B cell (primary cell): Measurements from ENCODE around the gene THSD4. TPM values are rescaled to one million over a fixed set of nuclear protein-coding genes. Genes with fewer than 3 reads are reported as not detected.

ENCODE experiments used
- ATAC-seq: fragments of 200-7000 bp; cut with Tn5 transposase; one replicate; pipeline ENCODE4 v1.10.0; 2021; ENCODE audit warnings: low read depth, mild to moderate bottlenecking, moderate number of reproducible peaks, moderate library complexity
- CTCF ChIA-PET: fragments of 350-600 bp; sonication (Branson Sonifier 250); formaldehyde crosslinking; loops from one replicate; lab custom pipeline; 2021; ENCODE audit warnings: antibody characterized with exemption, inconsistent platforms; lab: Charles Lee
- POLR2A ChIA-PET: fragments of 350-600 bp; sonication (Branson Sonifier 250); formaldehyde crosslinking; loops from one replicate; lab custom pipeline; 2021; ENCODE audit warnings: antibody characterized with exemption; lab: Charles Lee
- DNase-seq: peaks from one replicate; pipeline ENCODE4 v3.0.0; 2013
- H2AFZ ChIP-seq: 2 replicates; pipeline ENCODE4 v1.6.1; 2012; ENCODE audit warnings: mild to moderate bottlenecking, low read depth, low read length; ENCODE audit not compliant: insufficient read depth, poor library complexity, severe bottlenecking
- H3K27ac ChIP-seq, 2 donors: 1 replicate in 1 of 2; 2 replicates in 1 of 2; pipeline ENCODE4 v1.5.1; 2012 to 2013; ENCODE audit warnings: low read length in 2 of 2, mild to moderate bottlenecking in 2 of 2, moderate library complexity in 1 of 2
- H3K27me3 ChIP-seq, 4 experiments: fragments of 200-600 bp in 1 of 4; sonication (generic) in 1 of 4; replicated peaks in 1 of 4; 1 replicate in 2 of 4; 2 replicates in 2 of 4; pipeline versions ENCODE4 v1.6.1 to v1.7.0; 2013 to 2016; ENCODE audit warnings: low read length in 3 of 4, mild to moderate bottlenecking in 2 of 4, mixed read lengths in 1 of 4, moderate library complexity in 1 of 4; ENCODE audit not compliant: insufficient read depth in 4 of 4, control insufficient read depth in 3 of 4; ENCODE audit errors: control extremely low read depth in 1 of 4
- H3K36me3 ChIP-seq, 2 experiments: replicated peaks in 1 of 2; 1 replicate in 1 of 2; 2 replicates in 1 of 2; pipeline versions ENCODE4 v1.6.1 to v1.7.1; 2013; ENCODE audit warnings: low read length in 1 of 2; ENCODE audit not compliant: insufficient read depth in 2 of 2, control insufficient read depth in 1 of 2; ENCODE audit errors: control extremely low read depth in 1 of 2, extremely low read depth in 1 of 2
- H3K4me1 ChIP-seq, 2 donors: fragments of 200-600 bp in 1 of 2; sonication (generic) in 1 of 2; 1 replicate in 1 of 2; 2 replicates in 1 of 2; pipeline versions ENCODE4 v1.5.1 to v1.6.1; 2013 to 2017; ENCODE audit warnings: low read length in 2 of 2; ENCODE audit not compliant: control insufficient read depth in 2 of 2, insufficient read depth in 2 of 2
- H3K4me2 ChIP-seq: replicated peaks from 2 replicates; pipeline ENCODE3; 2012; ENCODE audit warnings: mild to moderate bottlenecking, low read depth, low read length; ENCODE audit not compliant: poor library complexity, severe bottlenecking
- H3K4me3 ChIP-seq, 5 experiments: fragments of 200-600 bp in 1 of 5; sonication (generic) in 1 of 5; 1 replicate in 3 of 5; 2 replicates in 2 of 5; pipeline versions ENCODE4 v1.5.1 to v1.7.0; 2011 to 2016; ENCODE audit warnings: low read length in 4 of 5, mild to moderate bottlenecking in 4 of 5, low read depth in 2 of 5, control low read depth in 1 of 5, moderate library complexity in 1 of 5; ENCODE audit not compliant: insufficient read depth in 1 of 5; ENCODE audit errors: control extremely low read depth in 1 of 5, extremely low read depth in 1 of 5
- H3K79me2 ChIP-seq: fragments of 200-600 bp; sonication (generic); one replicate; pipeline ENCODE4 v1.6.0; 2016; ENCODE audit warnings: low read length; ENCODE audit not compliant: control insufficient read depth, insufficient read depth
- H3K9ac ChIP-seq: fragments of 200-600 bp; sonication (generic); 2 replicates; pipeline ENCODE4 v1.6.1; 2017; ENCODE audit warnings: mild to moderate bottlenecking, low read length, moderate library complexity
- H3K9me3 ChIP-seq, 3 donors: one replicate each; pipeline versions ENCODE4 v1.6.1 to v1.7.1; 2013; ENCODE audit warnings: low read length in 2 of 3; ENCODE audit not compliant: control insufficient read depth in 2 of 3, insufficient read depth in 1 of 3; ENCODE audit errors: control extremely low read depth in 1 of 3
- H4K20me1 ChIP-seq: 2 replicates; pipeline ENCODE4 v1.6.0; 2012; ENCODE audit warnings: mild to moderate bottlenecking, low read length; ENCODE audit not compliant: insufficient read depth, control insufficient read depth, poor library complexity, severe bottlenecking
- H3K27ac Mint-ChIP-seq: one replicate; pipeline ENCODE4 v1.8.0; 2021; ENCODE audit warnings: mixed read lengths
- H3K27me3 Mint-ChIP-seq: one replicate; pipeline ENCODE4 v1.8.0; 2021; ENCODE audit warnings: mixed read lengths
- H3K4me1 Mint-ChIP-seq: one replicate; pipeline ENCODE4 v1.8.0; 2021; ENCODE audit warnings: mixed read lengths
- H3K4me3 Mint-ChIP-seq: one replicate; pipeline ENCODE4 v1.8.0; 2021; ENCODE audit warnings: mixed read lengths
- H3K9me3 Mint-ChIP-seq: one replicate; pipeline ENCODE4 v1.8.0; 2022; ENCODE audit warnings: mixed read lengths; ENCODE audit not compliant: insufficient read depth
- EZH2 ChIP-seq: IDR thresholded peaks from 2 replicates; pipeline ENCODE4 v1.6.1; 2012; ENCODE audit warnings: borderline replicate concordance, low read depth, mild to moderate bottlenecking, moderate library complexity, low read length; ENCODE audit not compliant: insufficient read depth, poor library complexity, severe bottlenecking
- WGBS: methylation state at CpG from one replicate; pipeline ENCODE4 v1.1.5; 2013; ENCODE audit warnings: missing lambda C conversion rate; ENCODE audit not compliant: insufficient coverage; 5-methylcytosine and 5-hydroxymethylcytosine counted together
- intact Hi-C: fragments of 100-400 bp; cut with micrococcal nuclease; formaldehyde crosslinking; loops from one replicate; pipeline ENCODE4 v1.10.0; 2022
- polyA plus RNA-seq: library from polyadenylated mRNA; depleted of rRNA; stranded (reverse); fragments of >200 nt; gene quantifications from 2 replicates; pipeline ENCODE4 v1.2.3, GENCODE V29; 2012
- total RNA-seq, 2 donors: library from RNA; stranded (reverse); fragments of 120-200 nt in 1 of 2; gene quantifications; 1 replicate in 1 of 2; 2 replicates in 1 of 2; pipeline versions ENCODE4 v1.2.3 to v1.2.4, GENCODE V29; 2013 to 2022
- TF ChIP-seq, protein P1 (sequence below): fragments of 200-600 bp; IDR thresholded peaks from one replicate; pipeline ENCODE4 v1.8.0; 2022; ENCODE audit warnings: antibody characterized with exemption, mild to moderate bottlenecking

The THSD4 gene
- total and polyA plus RNA-seq, 2 donors (not counting 1 experiment from before 2014, with no cell fraction given), result not detected

- Histone ChIP-seq H3K4me1 (no peaks in the 10 kb centered on the region), H3K9ac (no peak overlapping the region), H3K36me3 (no peaks in the 10 kb centered on the region), H3K27ac (no peak overlapping the region), H3K4me3 (no peak overlapping the region), H2AFZ (no peak overlapping the region), H3K79me2 (no peaks in the 10 kb centered on the region), H3K4me2 (no peak overlapping the region), H4K20me1 (no peaks in the 10 kb centered on the region), H3K27me3 (no peaks in the 10 kb centered on the region), H3K9me3 (no peaks in the 10 kb centered on the region)
- ChIA-PET POLR2A (no interaction called here), CTCF (no interaction called here)
- TF ChIP-seq EZH2, result no peak
- TF ChIP-seq, protein P1, sequence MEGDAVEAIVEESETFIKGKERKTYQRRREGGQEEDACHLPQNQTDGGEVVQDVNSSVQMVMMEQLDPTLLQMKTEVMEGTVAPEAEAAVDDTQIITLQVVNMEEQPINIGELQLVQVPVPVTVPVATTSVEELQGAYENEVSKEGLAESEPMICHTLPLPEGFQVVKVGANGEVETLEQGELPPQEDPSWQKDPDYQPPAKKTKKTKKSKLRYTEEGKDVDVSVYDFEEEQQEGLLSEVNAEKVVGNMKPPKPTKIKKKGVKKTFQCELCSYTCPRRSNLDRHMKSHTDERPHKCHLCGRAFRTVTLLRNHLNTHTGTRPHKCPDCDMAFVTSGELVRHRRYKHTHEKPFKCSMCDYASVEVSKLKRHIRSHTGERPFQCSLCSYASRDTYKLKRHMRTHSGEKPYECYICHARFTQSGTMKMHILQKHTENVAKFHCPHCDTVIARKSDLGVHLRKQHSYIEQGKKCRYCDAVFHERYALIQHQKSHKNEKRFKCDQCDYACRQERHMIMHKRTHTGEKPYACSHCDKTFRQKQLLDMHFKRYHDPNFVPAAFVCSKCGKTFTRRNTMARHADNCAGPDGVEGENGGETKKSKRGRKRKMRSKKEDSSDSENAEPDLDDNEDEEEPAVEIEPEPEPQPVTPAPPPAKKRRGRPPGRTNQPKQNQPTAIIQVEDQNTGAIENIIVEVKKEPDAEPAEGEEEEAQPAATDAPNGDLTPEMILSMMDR, result no peak
- Mint-ChIP-seq H3K27me3 (peaks cover 13% of the 10 kb centered on the region), H3K27ac (no peak overlapping the region), H3K4me1 (no peaks in the 10 kb centered on the region), H3K9me3 (no peaks in the 10 kb centered on the region), H3K4me3 (no peak overlapping the region)
- ATAC-seq, result no peak
- no peak for DNase-seq
- no CpG with 5 or more reads among the region's 2 CpGs for WGBS
- intact Hi-C loops, result no loop called here
Measured at GRCh38 chr15:71612869-71613268, 497.6 kb downstream of the THSD4 start.

GRCh38 chr15:71623111-71623510 lies 507.8 kb downstream of the THSD4 start:
- Histone ChIP-seq H3K4me3 (no peak overlapping the region), H3K9me3 (no peaks in the 10 kb centered on the region), H3K27me3 (peaks cover 0 to 6% (median 0%) of the 10 kb centered on the region in 4 experiments), H3K4me1 (no peaks in the 10 kb centered on the region), H3K79me2 (no peaks in the 10 kb centered on the region), H4K20me1 (no peaks in the 10 kb centered on the region), H3K4me2 (no peak overlapping the region), H2AFZ (no peak overlapping the region), H3K36me3 (no peaks in the 10 kb centered on the region), H3K27ac (no peak overlapping the region), H3K9ac (no peak overlapping the region)
- no peaks in the 10 kb centered on the region for H3K4me1 Mint-ChIP-seq
- no peak for TF ChIP-seq EZH2
- TF ChIP-seq, protein P1, result no peak
- ATAC-seq, result no peak
- H3K27me3 Mint-ChIP-seq, result peaks cover 31% of the 10 kb centered on the region
- WGBS, result 100% methylated on average over 1 of the region's 4 CpGs
- H3K4me3 Mint-ChIP-seq, result no peak overlapping the region
- intact Hi-C loops, result no loop called here
- CTCF ChIA-PET, result no interaction called here
- no peak for DNase-seq
- POLR2A ChIA-PET, result no interaction called here
- no peaks in the 10 kb centered on the region for H3K9me3 Mint-ChIP-seq
- H3K27ac Mint-ChIP-seq, result no peak overlapping the region
